ENCODE measurements around the gene TMEM52. TPM values are rescaled to one million over a fixed set of nuclear protein-coding genes. Genes with fewer than 3 reads are reported as not detected.
A peak's percentile ranks its signal among the peaks of the same experiment; 100 is the strongest.
"Not testable (repeated sequence)": the region's sequence is repeated elsewhere in the genome, so short reads cannot be mapped to it uniquely, and the experiment has no call there.

The TMEM52 gene
- total RNA-seq, 1 experiment from 2014 or later, result not detected

- no peak for DNase-seq (ENCODE audit: low spot score)
Observed at GRCh38 chr1:1894354-1895059, 24.6 kb downstream of the TMEM52 start.

- DNase-seq (ENCODE audit: low spot score), result no peak
Observed at GRCh38 chr1:1893997-1894353, 25.1 kb downstream of the TMEM52 start.

- no peak for DNase-seq (ENCODE audit: low spot score)
Observed at GRCh38 chr1:1893291-1893985, 25.6 kb downstream of the TMEM52 start.

- no peak for DNase-seq (ENCODE audit: low spot score)
Observed at GRCh38 chr1:1892763-1893120, 26.3 kb downstream of the TMEM52 start.

GRCh38 chr1:1892079-1892762 is 26.9 kb downstream of the TMEM52 start:
- no peak for DNase-seq (ENCODE audit: low spot score)

GRCh38 chr1:1891349-1892078 is 27.6 kb downstream of the TMEM52 start:
- DNase-seq (ENCODE audit: low spot score), result peak; percentile 23

GRCh38 chr1:1890506-1891348 is 28.4 kb downstream of the TMEM52 start, which contains the start of gene GNB1:
GNB1 (minus strand) TSS chr1:1891087; CDS start chr1:1825453, 65,634 bp downstream.
- peak; percentile 41 for DNase-seq (ENCODE audit: low spot score)

GRCh38 chr1:1889847-1890505 is 29.1 kb downstream of the TMEM52 start:
- DNase-seq (ENCODE audit: low spot score), result peak; percentile 16

- no peak for DNase-seq (ENCODE audit: low spot score)
Observed at GRCh38 chr1:1889090-1889750, 29.9 kb downstream of the TMEM52 start.

- not testable (repeated sequence) for DNase-seq (ENCODE audit: low spot score)
Observed at GRCh38 chr1:1883890-1884289, 35.2 kb downstream of the TMEM52 start.

GRCh38 chr1:1883092-1883873 is 35.8 kb downstream of the TMEM52 start:
- no peak for DNase-seq (ENCODE audit: low spot score)

GRCh38 chr1:1881727-1882126 is 37.4 kb downstream of the TMEM52 start:
- DNase-seq (ENCODE audit: low spot score), result no peak

GRCh38 chr1:1880617-1881312 is 38.3 kb downstream of the TMEM52 start:
- DNase-seq (ENCODE audit: low spot score), result no peak

- no peak for DNase-seq (ENCODE audit: low spot score)
Observed at GRCh38 chr1:1879942-1880341, 39.1 kb downstream of the TMEM52 start.

GRCh38 chr1:1877865-1878436 is 41.1 kb downstream of the TMEM52 start:
- no peak for DNase-seq (ENCODE audit: low spot score)

GRCh38 chr1:1876335-1876930 is 42.6 kb downstream of the TMEM52 start:
- no peak for DNase-seq (ENCODE audit: low spot score)

GRCh38 chr1:1875932-1876331 is 43.1 kb downstream of the TMEM52 start:
- no peak for DNase-seq (ENCODE audit: low spot score)

GRCh38 chr1:1874901-1875300 is 44.2 kb downstream of the TMEM52 start:
- DNase-seq (ENCODE audit: low spot score), result no peak

Data from A172 (cell line).